NCI-H774 (cell line): ENCODE data around the gene MRTFB.
A peak's percentile ranks its signal among the peaks of the same experiment; 100 is the strongest.
"Not testable (repeated sequence)": the region's sequence is repeated elsewhere in the genome, so short reads cannot be mapped to it uniquely, and the experiment has no call there.

Source experiments
- DNase-seq: peaks from one replicate; lab custom pipeline; 2025; lab: John Stamatoyannopoulos, UW

Gene MRTFB, protein sequence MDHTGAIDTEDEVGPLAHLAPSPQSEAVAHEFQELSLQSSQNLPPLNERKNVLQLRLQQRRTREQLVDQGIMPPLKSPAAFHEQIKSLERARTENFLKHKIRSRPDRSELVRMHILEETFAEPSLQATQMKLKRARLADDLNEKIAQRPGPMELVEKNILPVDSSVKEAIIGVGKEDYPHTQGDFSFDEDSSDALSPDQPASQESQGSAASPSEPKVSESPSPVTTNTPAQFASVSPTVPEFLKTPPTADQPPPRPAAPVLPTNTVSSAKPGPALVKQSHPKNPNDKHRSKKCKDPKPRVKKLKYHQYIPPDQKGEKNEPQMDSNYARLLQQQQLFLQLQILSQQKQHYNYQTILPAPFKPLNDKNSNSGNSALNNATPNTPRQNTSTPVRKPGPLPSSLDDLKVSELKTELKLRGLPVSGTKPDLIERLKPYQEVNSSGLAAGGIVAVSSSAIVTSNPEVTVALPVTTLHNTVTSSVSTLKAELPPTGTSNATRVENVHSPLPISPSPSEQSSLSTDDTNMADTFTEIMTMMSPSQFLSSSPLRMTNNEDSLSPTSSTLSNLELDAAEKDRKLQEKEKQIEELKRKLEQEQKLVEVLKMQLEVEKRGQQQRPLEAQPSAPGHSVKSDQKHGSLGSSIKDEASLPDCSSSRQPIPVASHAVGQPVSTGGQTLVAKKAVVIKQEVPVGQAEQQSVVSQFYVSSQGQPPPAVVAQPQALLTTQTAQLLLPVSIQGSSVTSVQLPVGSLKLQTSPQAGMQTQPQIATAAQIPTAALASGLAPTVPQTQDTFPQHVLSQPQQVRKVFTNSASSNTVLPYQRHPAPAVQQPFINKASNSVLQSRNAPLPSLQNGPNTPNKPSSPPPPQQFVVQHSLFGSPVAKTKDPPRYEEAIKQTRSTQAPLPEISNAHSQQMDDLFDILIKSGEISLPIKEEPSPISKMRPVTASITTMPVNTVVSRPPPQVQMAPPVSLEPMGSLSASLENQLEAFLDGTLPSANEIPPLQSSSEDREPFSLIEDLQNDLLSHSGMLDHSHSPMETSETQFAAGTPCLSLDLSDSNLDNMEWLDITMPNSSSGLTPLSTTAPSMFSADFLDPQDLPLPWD

DNA sequence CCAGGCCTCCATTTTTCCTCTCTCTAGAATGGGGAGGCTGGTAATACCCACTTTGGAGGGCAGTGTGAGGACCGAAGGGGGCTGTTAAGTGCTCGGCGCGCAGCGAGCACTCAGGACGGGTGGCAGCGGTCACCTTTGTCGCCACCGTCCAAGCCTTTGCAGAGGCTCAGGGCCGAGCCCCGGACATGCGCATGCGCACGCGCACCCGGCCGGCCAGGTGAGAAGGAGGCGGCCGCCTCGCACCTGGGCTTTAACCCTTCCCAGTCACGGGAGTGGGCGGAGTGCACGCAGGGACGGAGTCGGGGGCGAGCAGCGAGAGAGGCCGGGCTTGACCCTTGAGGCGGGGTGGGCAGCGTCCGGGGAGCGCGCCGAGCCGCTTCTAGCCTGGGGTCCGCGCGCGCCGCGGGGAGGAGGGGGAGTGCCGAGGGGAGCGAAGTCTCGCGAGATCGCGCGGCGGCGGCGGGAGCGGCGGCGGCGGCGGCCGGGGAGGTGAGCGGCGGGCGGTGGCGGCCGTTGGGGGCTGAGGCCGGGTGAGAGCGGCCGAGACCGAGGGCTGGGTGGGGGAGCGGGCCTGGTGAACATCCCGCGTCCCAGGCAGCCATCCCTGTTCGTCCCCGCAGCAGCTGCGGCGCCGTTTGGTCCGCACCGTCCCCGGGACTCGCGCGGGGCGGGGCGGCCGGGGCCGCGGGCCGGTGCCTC is at the start of gene MRTFB:
MRTFB (plus strand) TSS at position 443 of the 699 bp plus-strand sequence. CDS start 69,288 bp downstream, outside the sequence.
- peak; percentile 81 for DNase-seq

DNA sequence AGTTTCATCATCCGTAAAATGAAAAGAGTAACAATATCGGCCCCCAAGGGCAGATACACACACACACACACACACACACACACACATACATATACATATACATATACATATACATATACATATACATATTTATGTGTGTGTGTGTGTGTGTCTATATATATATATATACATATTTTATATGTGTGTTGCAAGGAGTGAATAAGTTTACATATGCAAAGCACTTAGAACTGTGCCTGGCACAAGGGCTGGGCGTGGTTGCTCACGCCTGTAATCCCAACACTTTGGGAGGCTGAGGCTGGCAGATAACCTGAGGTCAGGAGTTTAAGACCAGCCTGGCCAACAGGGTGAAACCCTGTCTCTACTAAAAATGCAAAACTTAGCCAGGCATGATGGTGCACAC is 47.6 kb upstream of the MRTFB start:
- not testable (repeated sequence) for DNase-seq

- DNase-seq = no peak
These were observed 46.8 kb upstream of the MRTFB start for GRCh38 chr16:14024283-14024682.

GRCh38 chr16:14026572-14027285 is 44.4 kb upstream of the MRTFB start:
- DNase-seq = no peak

DNA sequence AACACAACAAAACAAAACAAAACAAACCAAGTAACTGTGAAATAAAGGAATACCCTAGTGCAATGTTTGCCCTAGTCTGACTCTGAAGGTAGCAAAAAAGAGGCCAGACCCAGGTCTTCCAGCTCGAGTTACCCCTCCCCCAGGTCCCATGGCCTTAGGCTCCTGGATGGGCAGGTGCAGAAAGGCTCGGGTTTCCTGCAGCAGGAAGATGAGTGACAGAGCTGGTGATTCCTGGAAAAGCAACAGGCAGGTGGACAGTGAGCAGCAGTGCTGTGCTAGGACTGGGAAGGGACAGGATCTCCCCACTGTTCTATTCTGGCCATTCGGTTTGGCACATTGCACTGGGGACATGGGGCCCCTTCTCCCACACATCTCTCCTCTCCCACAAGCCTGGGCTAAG is 42.9 kb upstream of the MRTFB start:
- no peak for DNase-seq

GRCh38 chr16:14029658-14030057 is 41.5 kb upstream of the MRTFB start:
- DNase-seq = no peak

- no peak for DNase-seq
These were observed 36.0 kb upstream of the MRTFB start for GRCh38 chr16:14035092-14035491.

- no peak for DNase-seq
These were observed 34.2 kb upstream of the MRTFB start for GRCh38 chr16:14036889-14037288.

DNA sequence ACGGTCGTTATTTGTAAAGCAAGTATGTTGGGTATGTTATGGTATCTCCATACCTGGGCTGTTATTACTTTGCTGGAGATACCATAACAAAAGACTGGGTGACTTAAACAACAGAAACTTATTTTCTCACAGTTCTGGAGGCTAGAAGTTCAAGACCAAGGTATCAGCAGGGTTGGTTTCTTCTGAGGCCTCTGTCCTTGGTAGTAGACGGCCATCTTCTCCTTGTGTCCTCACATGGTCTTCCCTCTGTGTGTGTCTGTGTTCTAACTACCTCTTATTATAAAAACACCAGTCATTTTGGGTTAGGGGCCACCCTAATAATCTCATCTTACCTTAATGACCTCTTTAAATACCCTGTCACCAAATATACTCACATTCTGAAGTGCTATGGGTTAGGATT is 33.2 kb upstream of the MRTFB start:
- DNase-seq = no peak

DNA sequence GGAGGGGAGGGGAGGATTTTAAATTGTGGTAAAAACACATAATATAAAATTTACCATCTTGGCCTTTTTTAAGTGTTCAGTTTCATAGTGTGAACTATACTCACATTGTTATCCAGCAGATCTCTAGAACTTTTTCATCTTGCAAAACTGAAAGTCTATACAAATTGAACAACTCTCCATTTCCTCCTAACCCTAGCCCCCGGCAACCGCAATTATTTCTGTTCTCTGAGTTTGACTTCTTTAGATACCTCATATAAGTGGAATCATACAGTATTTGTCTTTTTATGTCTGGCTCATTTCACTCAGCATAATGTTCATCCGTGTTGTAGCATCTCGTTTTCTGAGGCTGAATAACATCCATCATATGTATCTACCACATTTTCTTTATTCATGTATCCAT is 30.0 kb upstream of the MRTFB start:
- DNase-seq = no peak

DNA sequence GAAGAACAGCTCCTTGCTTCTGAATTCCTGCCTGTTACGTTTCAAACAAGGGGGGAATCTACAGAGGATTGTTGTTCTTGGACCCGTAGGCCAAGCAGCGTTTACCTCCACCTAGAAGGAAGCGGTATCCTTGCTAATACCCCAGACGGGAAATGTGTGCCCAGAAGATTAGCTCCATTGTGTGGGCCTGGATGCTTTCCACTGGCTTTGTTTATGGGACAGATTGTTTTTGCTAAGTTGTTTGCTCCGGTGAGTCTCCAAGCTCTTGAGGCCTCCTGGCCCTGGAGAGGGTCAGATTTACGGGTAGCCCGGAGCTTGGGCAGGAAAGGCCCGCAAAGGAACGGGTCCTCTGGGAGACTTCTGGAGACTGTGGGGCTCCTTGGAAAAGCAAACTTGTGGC is 28.4 kb upstream of the MRTFB start:
- DNase-seq = no peak

- DNase-seq = no peak
These were observed 27.8 kb upstream of the MRTFB start for GRCh38 chr16:14043278-14043677.

DNA sequence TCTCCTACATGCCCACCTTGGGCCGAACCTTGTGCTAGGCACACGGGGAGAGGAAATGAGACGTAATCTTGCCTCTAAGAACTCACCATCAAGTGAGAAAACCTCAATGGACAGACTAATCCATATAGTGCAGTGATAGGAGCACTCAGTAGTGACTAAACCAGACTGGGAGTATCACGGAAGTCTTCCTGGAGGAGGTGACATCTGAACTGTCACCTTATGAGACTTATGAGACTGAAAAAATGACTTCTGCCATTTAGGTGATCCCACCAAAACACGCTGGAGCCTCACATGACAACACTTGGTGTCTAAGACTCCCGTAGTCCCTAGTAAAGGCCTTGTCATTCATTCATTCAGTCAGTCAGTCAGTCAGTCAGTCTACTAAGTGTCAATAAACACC is 27.3 kb upstream of the MRTFB start:
- DNase-seq = no peak

- DNase-seq = not testable (repeated sequence)
These were observed 23.8 kb upstream of the MRTFB start for GRCh38 chr16:14047121-14047859.

GRCh38 chr16:14050291-14051027 is 20.7 kb upstream of the MRTFB start:
- DNase-seq = no peak

DNA sequence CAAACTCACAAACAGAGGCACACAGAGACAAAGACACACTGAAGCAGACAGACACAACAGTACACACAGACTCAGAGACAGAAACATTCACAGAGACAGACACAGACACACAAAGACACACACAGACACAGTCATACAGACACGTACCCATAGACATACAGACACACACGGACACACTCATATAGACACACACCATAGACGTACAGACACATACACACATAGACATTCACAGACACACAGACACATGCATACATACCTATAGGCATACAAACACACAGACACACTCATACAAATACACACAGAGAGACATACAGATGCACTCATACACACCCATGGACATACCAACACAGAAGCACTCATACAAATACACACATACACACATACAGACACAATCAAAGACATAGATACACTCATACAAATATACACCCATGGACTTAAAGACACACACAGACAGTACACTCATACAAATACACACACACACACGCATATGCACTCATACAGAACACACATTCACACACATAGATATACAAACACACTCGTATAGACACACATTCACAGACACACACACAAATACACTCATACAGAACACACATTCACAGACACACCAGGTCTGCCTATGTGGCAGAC is 19.9 kb upstream of the MRTFB start:
- no peak for DNase-seq

- no peak for DNase-seq
These were observed 14.1 kb upstream of the MRTFB start for GRCh38 chr16:14056970-14057369.

- DNase-seq = no peak
These were observed 13.2 kb upstream of the MRTFB start for GRCh38 chr16:14057878-14058382.

DNA sequence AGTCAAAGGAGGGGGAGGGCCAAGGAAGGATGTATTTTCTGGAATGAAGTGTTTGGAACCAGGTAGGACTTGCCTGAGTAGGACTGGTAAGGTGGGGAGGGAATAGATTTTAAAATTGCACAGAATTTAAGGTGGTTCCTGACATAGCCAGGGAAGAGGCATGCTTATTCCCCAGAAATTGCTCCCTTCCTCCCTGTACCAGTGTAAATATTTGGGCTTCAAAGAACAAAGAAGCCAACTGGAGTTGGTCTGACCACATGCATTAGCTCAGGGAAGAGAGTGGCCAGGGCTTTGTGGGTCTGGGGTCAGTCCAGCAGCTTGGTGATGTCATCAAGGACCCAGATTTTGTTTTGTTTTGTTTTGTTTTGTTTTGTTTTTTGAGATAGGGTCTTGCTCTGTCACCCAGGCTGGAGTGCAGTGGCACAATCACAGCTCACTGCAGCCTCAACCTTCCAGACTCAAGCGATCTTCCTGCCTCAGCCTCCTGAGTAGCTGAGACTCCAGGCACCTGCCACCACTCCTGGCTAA is 9.3 kb upstream of the MRTFB start:
- DNase-seq = no peak
